Esophagus muscularis mucosa (tissue), 4 donors: ENCODE measurements around the gene PPARA. TPM values are rescaled to one million over a fixed set of nuclear protein-coding genes. Genes with fewer than 3 reads are reported as not detected.
"Not testable (repeated sequence)": the region's sequence is repeated elsewhere in the genome, so short reads cannot be mapped to it uniquely, and the experiment has no call there.

ENCODE experiments used
- DNase-seq: peaks from one replicate; pipeline ENCODE4 v3.0.0-alpha.2; 2017; ENCODE audit errors: extremely low spot score
- H3K27ac ChIP-seq, 4 donors: fragments of 200-600 bp; sonication (generic); replicated peaks in 1 of 4; 1 replicate in 3 of 4; 2 replicates in 1 of 4; pipeline ENCODE4 v1.5.1; 2016 to 2019; ENCODE audit warnings: mild to moderate bottlenecking in 1 of 4
- H3K27me3 ChIP-seq, 4 donors: fragments of 200-600 bp; sonication (generic); one replicate each; pipeline versions ENCODE4 v1.5.1 to v1.6.0; 2016 to 2019
- H3K36me3 ChIP-seq, 4 donors: fragments of 200-600 bp; sonication (generic); one replicate each; pipeline ENCODE4 v1.5.1; 2016 to 2019
- H3K4me1 ChIP-seq, 4 donors: fragments of 200-600 bp; sonication (generic); one replicate each; pipeline ENCODE4 v1.5.1; 2016 to 2019
- H3K4me3 ChIP-seq, 4 donors: fragments of 200-600 bp; sonication (generic); 1 replicate in 2 of 4; 2 replicates in 2 of 4; pipeline ENCODE4 v1.5.1; 2016 to 2019; ENCODE audit warnings: mild to moderate bottlenecking in 4 of 4, moderate library complexity in 1 of 4
- H3K9me3 ChIP-seq, 4 donors: fragments of 200-600 bp; sonication (generic); 1 replicate in 3 of 4; 2 replicates in 1 of 4; pipeline ENCODE4 v1.5.1; 2016 to 2019
- EP300 ChIP-seq: sonication (generic); formaldehyde crosslinking; IDR thresholded peaks from one replicate; pipeline ENCODE4 v1.6.1; 2017; ENCODE audit warnings: antibody characterized with exemption
- POLR2A ChIP-seq: fragments of 450-650 bp; IDR thresholded peaks from one replicate; pipeline ENCODE4 v1.6.1; 2017; ENCODE audit warnings: antibody characterized with exemption, moderate library complexity, mild to moderate bottlenecking, low read depth
- POLR2AphosphoS5 ChIP-seq, 2 donors: sonication (generic); formaldehyde crosslinking; IDR thresholded peaks; one replicate each; pipeline ENCODE4 v1.6.1; 2017; ENCODE audit warnings: antibody characterized with exemption in 2 of 2
- WGBS: methylation state at CpG from one replicate; pipeline ENCODE4 v1.1.5; 2018; 5-methylcytosine and 5-hydroxymethylcytosine counted together
- intact Hi-C: fragments of 100-400 bp; cut with DNase I; formaldehyde crosslinking; loops from one replicate; pipeline ENCODE4 v1.15.1; 2023
- total RNA-seq, 4 donors: library from RNA; depleted of rRNA; stranded (reverse); fragments of >200 nt; gene quantifications; one replicate each; pipeline versions ENCODE4 v1.1.0 to v1.2.1, GENCODE V29; 2016
- TF ChIP-seq, protein P1 (sequence below), 3 experiments: fragments of 200-600 bp in 2 of 3; fragments of 450-650 bp in 1 of 3; sonication (generic) in 2 of 3; IDR thresholded peaks; one replicate each; pipeline ENCODE4 v1.5.1; 2017 to 2019; ENCODE audit warnings: antibody characterized with exemption in 3 of 3, mild to moderate bottlenecking in 2 of 3, moderate library complexity in 1 of 3

Gene PPARA
- total RNA-seq, 4 donors from 2014 or later: 17.0 to 50.9 (median 26.8) TPM

DNA sequence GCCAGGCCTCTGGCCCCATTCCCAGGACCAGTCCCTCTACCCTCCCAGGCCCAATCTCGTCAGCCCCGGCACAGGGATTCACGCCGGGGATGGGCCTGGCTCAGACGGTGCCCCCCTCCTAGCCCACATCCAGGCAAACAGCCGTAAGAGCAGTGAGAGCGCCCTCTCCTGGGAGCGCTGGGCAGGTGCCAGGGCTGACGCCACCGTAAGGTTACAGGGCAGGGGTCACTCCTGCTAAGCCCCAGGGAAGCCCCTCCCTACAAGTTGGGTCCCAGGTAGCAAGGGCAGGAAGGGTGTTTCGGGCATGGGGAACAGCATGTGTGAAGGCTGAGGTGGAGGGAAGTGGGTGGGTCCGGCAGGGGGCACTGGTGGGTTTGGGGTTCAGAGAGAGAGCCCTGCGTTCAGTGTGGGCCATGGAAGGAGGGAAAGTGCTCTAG lies 19.2 kb upstream of the PPARA start:
- Histone ChIP-seq H3K9me3 (no peaks in the 10 kb centered on the region), H3K27ac (no peak overlapping the region), H3K4me3 (no peak overlapping the region), H3K4me1 (peaks cover 9 to 11% (median 10%) of the 10 kb centered on the region in 4 donors), H3K27me3 (no peaks in the 10 kb centered on the region), H3K36me3 (no peaks in the 10 kb centered on the region)
- intact Hi-C loops: no loop called here
- 61% methylated on average over 13 of the region's 13 CpGs for WGBS
- no peak for DNase-seq
- TF ChIP-seq, protein P1, sequence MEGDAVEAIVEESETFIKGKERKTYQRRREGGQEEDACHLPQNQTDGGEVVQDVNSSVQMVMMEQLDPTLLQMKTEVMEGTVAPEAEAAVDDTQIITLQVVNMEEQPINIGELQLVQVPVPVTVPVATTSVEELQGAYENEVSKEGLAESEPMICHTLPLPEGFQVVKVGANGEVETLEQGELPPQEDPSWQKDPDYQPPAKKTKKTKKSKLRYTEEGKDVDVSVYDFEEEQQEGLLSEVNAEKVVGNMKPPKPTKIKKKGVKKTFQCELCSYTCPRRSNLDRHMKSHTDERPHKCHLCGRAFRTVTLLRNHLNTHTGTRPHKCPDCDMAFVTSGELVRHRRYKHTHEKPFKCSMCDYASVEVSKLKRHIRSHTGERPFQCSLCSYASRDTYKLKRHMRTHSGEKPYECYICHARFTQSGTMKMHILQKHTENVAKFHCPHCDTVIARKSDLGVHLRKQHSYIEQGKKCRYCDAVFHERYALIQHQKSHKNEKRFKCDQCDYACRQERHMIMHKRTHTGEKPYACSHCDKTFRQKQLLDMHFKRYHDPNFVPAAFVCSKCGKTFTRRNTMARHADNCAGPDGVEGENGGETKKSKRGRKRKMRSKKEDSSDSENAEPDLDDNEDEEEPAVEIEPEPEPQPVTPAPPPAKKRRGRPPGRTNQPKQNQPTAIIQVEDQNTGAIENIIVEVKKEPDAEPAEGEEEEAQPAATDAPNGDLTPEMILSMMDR (IDR thresholded peaks at IDR 0.05): no peak
- TF ChIP-seq POLR2AphosphoS5 (IDR thresholded peaks at IDR 0.05) (no peak), EP300 (no peak), POLR2A (no peak)

DNA sequence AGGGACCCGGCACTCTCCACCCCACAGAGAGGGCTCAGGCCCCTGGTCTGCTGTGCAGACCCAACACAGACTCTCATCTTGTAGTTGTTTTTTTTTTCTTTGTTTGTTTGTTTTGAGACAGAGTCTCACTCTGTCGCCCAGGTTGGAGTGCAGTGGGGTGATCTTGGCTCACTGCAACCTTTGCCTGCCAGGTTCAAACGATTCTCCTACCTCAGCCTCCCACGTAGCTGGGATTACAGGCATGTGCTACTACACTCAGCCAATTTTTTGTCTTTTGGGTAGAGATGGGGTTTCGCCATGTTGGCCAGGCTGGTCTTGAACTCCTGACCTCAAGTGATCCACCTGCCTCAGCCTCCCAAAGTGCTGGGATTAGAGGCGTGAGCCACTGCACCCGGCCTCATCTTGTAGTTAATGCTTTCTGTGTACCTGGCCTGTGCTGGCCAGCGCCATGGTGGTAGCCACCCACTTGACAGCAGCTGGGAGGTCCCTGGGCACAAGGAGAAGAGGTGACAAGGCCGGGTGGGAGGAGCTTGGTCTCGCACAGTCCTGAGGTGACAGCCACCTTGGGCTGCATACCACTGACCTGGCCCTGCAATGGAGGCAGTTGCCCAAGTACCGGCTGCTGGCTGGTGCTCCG lies 18.0 kb upstream of the PPARA start:
- H3K27me3 ChIP-seq, H3K27ac ChIP-seq, H3K9me3 ChIP-seq, intact Hi-C loops, DNase-seq, H3K4me3 ChIP-seq, H3K36me3 ChIP-seq: not testable (repeated sequence)
- peaks cover 9 to 11% (median 10%) of the 10 kb centered on the region in 4 donors for H3K4me1 ChIP-seq
- 92% methylated on average over 12 of the region's 12 CpGs for WGBS

DNA sequence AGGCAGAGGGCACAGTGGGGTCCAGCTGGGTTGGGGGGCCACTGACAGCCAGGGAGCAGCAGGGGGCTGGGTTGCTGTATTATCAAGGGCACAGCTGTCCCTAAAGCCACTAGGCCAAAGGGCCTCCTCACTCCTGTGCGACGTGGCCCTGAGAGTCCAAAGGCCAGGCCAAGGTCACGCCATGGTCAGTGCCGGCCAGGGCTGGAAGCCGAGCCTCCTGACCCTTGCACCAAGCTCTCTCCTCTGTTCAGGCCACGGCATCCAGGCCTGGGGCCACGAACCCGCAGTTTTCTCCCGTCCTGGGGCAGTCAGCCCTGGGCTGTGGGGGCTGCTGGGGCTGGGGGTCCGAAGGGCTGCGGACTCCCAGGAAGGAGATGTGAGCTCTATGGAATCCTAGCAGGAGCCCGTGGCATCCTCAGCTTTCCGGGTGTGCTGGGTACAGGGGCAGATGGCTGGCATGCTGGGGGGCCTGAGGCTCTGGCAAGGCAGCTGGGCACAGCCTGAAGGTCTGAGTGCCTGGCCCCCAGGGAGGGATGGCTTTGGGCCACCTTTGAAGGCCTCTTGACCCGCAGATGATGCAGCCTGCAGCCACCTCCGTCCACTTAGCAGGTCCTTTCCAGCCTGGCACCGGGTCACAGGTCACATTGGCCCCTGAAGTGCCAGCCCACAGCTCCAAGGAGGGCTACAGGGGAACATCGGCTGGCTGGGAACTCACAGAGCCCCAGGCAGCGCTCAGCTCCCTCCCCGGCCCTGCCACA lies 17.3 kb upstream of the PPARA start:
- TF ChIP-seq POLR2AphosphoS5 (IDR thresholded peaks at IDR 0.05) (no peak), POLR2A (no peak), EP300 (no peak)
- TF ChIP-seq, protein P1 (IDR thresholded peaks at IDR 0.05): no peak
- no peak for DNase-seq
- WGBS: 93% methylated on average over 11 of the region's 19 CpGs
- Histone ChIP-seq H3K27me3 (no peaks in the 10 kb centered on the region), H3K4me1 (peaks cover 9 to 11% (median 10%) of the 10 kb centered on the region in 4 donors), H3K27ac (no peak overlapping the region), H3K4me3 (no peak overlapping the region), H3K36me3 (no peaks in the 10 kb centered on the region), H3K9me3 (no peaks in the 10 kb centered on the region)
- intact Hi-C loops: no loop called here

DNA sequence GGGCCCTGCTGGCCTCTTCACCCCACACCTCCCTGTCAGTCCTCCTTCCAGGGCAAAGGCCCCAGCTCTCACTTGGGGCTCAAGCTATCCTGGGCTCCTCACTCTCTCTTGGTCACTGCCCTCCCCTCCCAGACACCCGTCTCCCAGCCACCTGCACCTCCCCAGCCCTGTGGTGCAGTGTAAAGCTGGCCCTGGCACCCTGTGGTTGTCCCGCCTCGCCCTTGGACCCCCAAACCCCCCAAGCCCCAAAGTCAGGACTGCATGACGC lies 16.8 kb upstream of the PPARA start:
- Histone ChIP-seq H3K36me3 (no peaks in the 10 kb centered on the region), H3K27me3 (no peaks in the 10 kb centered on the region), H3K4me1 (peaks cover 9 to 11% (median 10%) of the 10 kb centered on the region in 4 donors), H3K9me3 (no peaks in the 10 kb centered on the region), H3K4me3 (no peak overlapping the region), H3K27ac (no peak overlapping the region)
- TF ChIP-seq, protein P1 (IDR thresholded peaks at IDR 0.05): no peak
- no peak for TF ChIP-seq POLR2AphosphoS5 (IDR thresholded peaks at IDR 0.05)
- no peak for TF ChIP-seq EP300
- no peak for TF ChIP-seq POLR2A
- intact Hi-C loops: no loop called here
- WGBS: 92% methylated on average over 4 of the region's 4 CpGs
- DNase-seq: no peak

DNA sequence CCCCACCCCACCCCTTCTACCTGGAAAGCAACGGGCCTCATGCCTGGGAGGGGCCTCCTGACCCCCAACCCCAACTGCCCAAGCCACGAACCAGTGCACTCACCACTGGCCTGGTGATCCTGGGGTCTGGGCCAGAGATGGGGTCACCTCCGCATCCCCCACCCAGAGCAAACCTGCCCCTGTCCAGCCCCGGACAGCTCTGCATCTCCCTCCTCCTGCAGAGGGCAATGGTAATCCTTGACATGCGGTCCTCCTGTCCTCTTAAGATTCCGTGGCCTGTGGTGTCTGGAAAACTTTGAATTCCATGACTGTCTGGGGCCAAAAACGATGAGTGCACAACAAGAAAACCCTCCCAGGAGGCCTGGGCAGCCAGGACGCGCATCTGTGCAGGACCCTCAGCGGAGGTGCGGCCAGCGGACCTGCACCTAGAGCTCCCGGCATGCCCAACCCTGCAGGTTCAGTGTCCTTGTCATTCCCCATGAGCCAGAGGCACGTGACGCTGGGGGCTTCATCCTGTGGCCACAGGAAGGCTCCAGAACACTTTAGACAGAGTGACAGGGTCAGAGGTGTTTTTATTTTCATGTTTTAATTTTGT lies 16.1 kb upstream of the PPARA start:
- Histone ChIP-seq H3K4me1 (peaks cover 9 to 12% (median 11%) of the 10 kb centered on the region in 4 donors), H3K9me3 (no peaks in the 10 kb centered on the region), H3K36me3 (no peaks in the 10 kb centered on the region), H3K27ac (no peak overlapping the region), H3K27me3 (no peaks in the 10 kb centered on the region), H3K4me3 (no peak overlapping the region)
- DNase-seq: no peak
- TF ChIP-seq POLR2AphosphoS5 (IDR thresholded peaks at IDR 0.05): no peak
- intact Hi-C loops: no loop called here
- WGBS: 81% methylated on average over 7 of the region's 15 CpGs
